ENCODE results near the gene CXorf51A. TPM values are rescaled to one million over a fixed set of nuclear protein-coding genes. Genes with fewer than 3 reads are reported as not detected.

The CXorf51A gene
- total RNA-seq, result not detected in 2 replicates

DNA sequence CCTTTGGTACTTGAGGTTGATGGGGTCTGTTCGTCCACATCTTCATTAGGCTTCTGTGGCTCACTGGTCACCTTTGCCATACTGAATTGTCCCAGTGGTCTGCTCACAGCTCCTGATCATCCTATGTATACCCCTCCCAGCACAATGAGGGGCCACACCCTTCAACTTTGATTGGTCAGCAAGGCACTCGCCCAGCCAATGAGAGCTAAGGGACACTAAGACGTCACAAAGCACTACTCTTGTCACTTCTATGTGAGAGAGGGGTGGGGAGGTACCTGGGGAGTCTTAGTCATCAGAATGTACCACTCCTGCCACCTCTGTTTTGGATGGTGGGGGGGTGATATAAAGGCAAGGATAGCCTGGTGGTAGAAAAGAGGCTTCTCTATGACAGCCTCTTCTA lies at the start of gene CXorf51A:
Gene CXorf51A (minus strand): TSS at position 101 of the 400 bp plus-strand sequence. CDS start 21 bp downstream, at position 80.

GRCh38 chrX:146809471-146809870 lies 5.1 kb downstream of the CXorf51A start, which contains the start of gene CXorf51B:
TSS of gene CXorf51B (plus strand) at chrX:146809771. CDS start at chrX:146809792, 21 bp downstream.

Other genes with a start within 250 kb of the CXorf51A start
- gene CXorf51B, start 5.0 kb downstream of the CXorf51A start, total RNA-seq, result not detected in 2 replicates